ENCODE measurements around the gene CCDC32.
"Not testable (repeated sequence)": the region's sequence is repeated elsewhere in the genome, so short reads cannot be mapped to it uniquely, and the experiment has no call there.

The CCDC32 gene, protein sequence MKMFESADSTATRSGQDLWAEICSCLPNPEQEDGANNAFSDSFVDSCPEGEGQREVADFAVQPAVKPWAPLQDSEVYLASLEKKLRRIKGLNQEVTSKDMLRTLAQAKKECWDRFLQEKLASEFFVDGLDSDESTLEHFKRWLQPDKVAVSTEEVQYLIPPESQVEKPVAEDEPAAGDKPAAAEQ

DNA sequence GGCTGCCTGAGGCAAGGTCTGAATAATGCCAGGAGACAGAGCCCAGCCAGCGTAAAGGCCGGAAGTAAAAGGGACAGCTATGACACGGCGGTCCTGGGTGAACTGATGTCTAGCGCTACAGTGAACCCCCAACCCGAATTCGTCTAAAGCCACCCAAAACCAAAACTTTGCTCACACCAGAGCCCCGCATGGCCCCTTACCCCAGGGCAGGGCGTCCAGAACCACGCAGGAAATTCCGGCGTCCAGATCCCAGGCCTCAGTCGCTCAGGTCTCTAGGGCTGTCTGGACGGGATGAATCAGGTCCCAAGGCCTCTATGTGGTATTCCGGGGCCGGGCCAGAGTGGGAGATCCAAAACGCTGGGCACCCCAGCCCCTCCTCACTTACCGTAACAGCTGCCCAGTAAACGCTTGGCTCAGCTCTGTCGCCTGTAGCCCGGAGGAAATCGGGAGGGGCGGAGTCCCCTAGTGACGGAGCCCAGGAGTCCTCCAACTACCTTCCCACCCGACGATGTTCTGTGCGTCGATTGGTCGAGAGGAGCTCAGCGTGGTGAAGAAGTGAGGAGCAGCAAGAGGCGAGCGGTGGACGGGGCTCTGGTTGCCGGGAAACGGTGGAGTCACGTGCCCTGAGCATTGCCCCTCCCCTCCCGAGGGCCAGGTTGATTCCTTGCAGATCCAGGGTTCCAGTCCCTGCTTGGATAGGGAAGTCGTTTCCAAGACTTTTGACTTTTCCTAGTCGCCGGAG, at the start of gene CCDC32:
CCDC32 (minus strand) TSS at position 452 of the 742 bp plus-strand sequence. CDS start 2,027 bp downstream, outside the sequence.
- DNase-seq, result peak; percentile 91 to 92

DNA sequence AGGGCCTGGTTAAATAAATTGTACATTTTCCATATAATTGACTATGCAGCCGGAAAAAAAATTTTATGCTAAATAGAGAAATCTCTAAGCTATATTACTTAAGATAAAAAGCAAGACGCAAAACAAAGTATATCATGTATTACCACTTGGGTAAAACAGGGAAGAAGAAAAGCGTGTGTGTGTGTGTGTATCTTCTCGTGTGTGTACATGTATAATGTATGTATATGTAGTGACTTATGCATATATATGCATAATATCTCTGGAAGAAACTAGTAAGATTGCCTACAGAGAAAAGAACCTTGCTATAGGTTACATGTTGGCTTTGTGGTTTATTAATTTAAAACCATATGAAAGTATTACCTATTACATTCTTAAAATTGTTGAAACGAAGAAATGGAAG, 48.2 kb upstream of the CCDC32 start:
- no peak for DNase-seq

DNA sequence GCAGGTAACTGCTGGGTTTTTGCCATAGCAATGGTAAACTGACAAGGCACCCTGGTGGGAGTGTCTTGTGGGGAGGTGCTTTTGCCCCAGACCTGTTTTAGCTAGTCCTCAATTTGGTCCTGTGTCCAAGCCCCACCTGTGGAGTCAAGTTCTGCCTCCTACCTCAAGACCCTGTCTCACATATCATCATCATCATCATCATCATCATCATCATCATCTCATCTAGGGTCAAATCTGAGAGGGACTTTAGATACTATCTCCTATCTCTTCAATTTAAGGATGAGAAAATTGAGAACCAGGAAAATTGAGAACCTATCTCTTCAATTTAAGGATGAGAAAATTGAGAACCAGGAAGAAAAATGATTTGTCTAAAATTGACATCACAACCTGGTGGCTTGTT, 39.1 kb upstream of the CCDC32 start:
- no peak for DNase-seq

DNA sequence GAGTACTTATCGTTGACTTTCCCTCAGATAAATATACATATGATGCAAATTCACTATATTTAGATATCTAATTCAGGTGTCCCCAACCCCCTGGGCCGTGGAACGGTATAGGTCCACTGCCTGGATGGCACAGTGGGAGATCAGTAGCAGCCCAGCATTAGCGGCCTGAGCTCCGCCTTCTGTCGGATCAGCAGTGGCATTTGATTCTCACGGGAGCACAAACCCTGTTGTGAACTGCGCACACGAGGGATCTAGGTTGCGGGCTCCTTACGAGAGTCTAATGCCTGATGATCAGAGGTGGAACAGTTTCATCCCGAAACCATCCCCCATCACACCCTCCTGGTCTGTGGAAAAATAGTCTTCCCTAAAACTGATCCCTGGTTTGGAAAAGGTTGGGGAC, 36.1 kb upstream of the CCDC32 start:
- no peak for DNase-seq

DNA sequence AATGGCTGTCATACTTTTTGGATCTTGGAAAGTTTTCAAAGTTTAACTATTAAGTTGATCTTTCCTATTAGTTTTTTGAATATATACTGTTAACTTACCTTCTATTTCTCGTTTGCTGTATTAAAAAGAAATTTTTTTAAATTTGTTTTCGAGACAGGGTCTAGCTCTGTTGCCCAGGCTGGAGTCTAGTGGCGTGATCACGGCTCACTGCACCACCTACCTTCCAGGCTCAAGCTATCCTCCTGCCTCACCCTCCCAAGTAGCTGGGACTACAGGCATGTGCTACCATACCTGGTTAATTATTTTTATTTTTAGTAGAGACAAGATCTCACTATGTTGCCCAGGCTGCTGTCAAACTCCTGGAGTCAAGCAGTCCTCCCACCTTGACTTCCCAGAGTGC, 33.8 kb upstream of the CCDC32 start:
- no peak for DNase-seq

DNA sequence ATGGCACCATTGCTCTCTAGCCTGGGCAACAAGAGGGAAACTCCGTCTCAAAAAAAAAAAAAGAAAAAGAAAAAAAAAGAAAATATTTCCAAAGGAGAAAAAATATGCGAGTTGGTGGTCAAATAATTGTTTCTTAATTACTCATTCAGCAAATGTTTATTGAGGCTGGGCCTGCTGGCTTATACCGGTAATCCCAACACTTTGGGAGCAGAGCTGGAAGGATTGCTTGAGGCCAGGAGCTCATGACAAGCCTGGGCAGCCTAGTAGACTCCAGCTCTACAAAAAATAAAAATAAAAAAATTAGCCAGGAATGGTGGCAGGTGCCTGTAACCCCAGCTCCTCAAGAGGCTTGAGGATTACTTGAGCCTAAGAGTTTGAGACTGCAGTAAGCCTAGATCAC, 33.3 kb upstream of the CCDC32 start:
- DNase-seq, result no peak

DNA sequence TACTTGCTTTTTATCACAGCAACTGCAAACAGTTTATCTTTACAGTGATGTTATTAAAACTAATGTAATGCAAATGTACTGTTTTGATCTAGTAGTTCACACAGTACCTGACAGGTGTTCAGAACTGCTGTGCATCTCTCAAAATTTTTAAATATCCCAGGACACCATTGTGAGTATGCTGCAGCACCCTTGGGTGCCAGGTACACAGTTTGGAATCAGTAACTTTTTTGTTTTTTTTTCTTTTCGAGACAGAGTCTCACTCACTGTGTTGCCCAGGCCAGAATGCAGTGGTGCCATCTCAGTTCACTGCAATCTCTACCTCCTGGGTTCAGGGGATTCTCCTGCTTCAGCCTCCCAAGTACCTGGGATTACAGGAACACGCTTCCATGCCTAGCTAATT, 32.2 kb upstream of the CCDC32 start:
- DNase-seq, result no peak

DNA sequence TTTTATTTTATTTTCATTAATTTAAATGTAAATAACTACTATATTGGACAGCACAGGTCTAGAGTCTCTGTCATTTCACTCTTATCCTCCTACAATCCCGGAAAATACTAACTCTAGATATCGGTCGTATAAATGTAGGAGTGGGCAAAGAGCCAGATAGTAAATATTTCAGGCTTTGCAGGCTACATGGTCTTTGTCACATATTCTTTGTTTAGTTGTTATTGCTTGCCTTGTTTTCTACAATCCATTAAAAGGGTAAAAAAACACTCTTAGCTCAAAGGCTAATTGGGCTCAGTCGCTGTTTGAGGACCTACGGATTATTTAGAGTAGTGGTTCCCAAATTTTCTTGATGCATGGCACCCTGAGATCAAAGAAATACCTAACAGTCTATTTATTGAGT, 30.9 kb upstream of the CCDC32 start:
- DNase-seq, result no peak

DNA sequence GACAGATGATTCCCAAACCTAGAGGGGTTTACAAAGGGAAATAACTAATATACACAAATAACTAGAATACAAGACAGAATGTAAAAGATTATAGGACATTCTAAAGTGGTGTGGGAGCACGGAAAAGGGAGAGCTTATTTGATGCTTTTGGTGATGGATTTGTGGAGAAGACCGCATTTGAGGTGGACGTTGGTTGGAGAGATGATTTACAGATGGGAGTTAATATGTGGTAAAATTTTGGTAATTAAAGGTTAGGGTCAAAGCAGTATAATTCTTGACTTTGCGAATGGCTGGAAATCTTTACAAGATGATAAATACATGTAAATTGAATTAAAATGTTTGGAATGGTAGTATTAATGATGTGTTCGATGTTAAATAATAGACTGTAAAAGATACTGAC, 30.4 kb upstream of the CCDC32 start:
- DNase-seq, result no peak

DNA sequence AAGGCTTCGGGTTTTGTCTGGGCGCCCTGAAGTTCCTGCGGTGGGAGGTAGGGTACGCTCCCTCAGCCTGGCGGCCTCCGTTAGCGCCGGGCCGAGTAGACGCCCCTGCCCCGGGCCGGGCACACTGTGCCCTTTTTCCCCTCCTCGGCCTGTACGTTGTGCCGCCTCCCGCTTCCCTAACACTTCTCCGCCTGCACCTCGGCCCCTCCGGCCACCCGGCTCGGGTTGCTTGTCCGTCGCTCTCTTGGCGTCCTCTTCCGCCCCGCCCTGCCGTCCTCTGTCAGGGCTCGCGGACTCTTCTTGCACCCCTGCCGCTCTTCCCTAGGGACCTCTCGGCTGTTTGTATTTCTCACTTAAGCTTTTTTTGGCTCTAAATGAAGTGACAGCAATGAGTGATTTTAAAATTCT, 29.6 kb upstream of the CCDC32 start:
- no peak for DNase-seq

DNA sequence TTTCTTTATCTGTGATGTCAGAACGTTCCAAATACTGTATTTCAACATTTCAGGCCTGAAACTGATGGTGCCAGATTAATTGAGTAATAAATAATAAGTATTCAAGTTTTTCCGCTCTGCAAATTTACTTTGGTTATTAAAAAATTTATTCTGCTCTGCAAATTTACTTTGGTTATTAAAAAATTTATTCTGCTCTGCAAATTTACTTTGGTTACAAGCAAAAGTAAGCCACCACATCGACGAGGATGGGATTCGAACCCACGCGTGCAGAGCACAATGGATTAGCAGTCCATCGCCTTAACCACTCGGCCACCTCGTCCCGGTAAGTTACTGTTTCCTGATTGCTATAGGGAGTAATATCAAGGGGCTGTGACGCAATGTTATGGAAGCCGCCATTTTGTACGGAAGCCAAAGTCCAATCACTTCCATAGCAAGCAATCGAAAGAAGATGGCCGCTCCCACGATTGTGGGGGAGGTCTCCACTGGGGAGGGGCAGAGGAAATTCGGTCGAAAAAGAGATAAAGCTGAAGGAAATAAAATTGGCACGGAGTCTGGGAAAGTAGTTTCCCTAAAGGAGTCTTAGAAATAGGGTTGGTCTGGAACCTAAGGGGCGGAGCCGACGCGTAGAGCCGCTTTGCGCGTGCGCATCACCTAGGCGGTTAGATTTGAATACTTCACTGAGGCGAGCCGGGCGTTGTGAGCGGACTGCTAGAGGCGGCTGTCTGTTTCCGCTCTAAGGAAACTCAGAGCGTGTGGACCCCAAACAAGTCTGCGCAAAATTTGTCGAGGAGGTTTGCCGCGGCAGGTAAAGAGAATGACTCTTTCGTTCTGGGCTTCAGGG, 29.0 kb upstream of the CCDC32 start, which contains the start of gene KNL1:
KNL1 (plus strand) TSS at position 662 of the 841 bp plus-strand sequence. CDS start 8,683 bp downstream, outside the sequence.
- DNase-seq, result peak; percentile 79 to 82

DNA sequence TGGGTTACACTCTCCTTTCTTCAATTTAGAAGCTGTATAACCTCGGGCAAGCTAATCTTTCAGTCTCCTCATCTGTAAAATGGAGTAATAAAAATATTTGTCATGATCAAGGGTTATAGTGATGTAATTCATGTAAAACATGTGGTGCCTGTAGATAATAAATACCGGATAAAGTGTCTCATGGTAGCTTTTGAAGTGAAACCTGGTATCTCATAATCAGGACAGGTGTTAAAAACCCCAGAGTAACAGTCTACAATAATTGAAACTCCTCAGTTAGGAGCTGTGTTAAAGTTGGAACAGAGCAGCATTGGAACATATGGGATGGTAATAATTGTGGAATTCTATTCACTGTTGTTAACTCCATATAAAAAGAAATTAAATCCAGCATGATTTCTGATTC, 28.3 kb upstream of the CCDC32 start:
- no peak for DNase-seq

DNA sequence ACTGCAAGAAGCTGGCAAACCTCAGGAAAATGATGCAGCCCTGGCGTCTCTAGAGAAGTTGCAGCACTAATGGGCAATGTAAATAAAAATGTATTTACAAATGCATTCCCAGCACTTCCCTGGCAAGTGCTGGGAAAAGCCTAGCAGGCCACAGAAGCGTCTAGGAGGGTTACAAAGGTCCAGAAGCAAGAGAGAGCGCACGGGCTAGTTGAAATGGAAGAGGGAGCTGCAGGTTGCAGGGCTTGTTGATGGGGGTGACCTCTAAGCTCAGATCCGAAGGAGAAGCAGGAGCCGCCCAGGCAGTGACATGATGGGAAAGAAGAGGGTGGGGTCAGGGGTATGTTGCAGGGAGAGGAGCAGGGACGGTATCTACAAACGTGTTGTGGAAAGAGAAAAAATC, 26.5 kb upstream of the CCDC32 start:
- no peak for DNase-seq

DNA sequence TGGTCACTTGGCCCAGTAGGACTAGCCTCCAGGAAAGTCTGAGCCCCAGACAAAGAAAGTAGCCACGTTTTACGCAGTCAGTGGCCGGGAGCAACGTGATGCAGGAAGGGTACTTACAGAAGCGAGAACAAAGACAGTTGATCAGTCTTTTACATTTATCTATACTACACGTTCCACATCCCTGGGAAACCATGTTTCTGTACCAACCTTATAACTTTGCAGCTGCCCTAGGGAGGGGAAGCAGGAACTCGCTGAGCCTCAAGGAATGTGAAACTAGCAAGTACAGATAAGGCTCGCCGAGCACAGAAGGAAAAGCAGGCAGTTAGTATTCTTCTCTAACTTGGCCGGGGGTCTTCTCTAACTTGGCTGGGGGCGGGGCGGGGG, 25.8 kb upstream of the CCDC32 start:
- DNase-seq, result no peak

DNA sequence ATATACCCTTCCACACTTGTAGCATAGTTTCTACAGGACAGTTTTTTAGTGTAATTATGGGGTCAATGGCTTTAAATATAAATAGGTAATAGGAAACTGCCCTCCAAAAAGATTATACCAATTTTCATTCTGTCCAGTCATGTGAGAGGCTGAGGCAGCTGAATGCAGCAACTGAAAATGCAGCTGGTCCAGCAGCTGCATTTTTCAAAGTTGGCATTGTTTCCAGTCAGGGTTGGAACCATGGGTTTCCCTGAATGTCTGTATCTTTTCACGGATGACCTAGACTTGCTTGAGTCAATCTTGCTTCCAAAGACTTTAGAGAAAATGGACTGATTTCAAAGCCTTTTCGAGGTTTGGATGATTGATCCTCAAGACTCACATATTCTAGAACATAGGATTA, 19.3 kb upstream of the CCDC32 start:
- no peak for DNase-seq

DNA sequence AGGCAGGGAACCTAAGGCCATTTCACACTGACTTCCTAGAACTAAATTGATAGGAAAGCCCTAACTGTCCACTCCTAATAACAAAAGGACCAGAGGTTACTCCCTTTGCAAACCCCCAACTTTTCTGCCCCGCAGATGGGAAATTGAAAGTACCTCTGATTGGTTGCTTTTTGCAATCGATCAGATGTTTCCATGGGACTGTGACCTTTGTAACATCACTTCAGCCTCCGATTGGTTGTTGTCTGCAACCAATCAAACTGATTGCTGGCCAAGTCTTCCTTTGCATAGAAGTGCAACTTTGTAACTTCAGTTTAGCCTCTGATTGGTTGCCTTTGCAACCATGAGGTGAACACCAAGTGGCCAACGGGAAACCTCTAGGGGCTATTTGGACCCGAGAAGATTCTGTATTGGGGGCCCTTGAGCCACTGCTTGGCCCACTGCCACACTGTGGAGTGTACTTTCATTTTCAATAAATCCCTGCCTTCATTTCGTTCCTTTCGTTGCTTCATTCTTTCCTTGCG, 17.9 kb upstream of the CCDC32 start:
- DNase-seq, result no peak

DNA sequence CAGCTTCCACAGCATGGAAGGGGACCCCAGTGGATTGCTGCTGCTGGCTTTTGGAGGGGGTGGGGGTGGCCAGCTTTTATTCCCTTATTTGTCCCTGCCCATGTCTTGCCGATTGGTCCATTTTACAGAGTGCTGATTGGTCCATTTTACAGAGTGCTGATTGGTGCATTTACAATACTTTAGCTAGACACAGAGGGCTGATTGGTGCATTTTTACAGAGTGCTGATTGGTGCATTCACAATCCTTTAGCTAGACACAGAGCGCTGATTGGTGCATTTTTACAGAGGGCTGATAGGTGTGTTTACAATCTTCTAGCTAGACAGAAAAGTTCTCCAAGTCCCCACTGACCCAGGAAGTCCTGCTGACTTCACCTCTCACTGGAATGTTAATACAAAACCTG, 17.0 kb upstream of the CCDC32 start:
- DNase-seq, result not testable (repeated sequence)

DNA sequence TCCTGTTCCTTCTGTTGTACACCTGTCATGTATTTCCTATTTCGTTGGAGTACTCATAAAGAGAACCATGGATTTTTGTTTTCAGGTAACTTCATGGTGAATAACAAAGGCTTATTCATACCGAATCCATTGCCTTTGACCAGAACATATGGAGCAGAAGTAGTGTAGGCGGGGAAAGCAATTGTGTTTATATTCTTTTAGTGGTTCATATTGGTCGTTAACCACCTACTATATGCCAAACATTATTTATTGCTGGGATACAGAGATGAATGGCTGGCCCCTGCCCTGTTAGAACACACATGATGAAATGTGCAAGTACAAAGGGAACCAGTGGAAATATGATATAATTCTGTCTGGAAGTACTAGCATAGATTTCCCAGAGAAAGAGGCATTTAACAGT, 14.1 kb upstream of the CCDC32 start:
- DNase-seq, result no peak

DNA sequence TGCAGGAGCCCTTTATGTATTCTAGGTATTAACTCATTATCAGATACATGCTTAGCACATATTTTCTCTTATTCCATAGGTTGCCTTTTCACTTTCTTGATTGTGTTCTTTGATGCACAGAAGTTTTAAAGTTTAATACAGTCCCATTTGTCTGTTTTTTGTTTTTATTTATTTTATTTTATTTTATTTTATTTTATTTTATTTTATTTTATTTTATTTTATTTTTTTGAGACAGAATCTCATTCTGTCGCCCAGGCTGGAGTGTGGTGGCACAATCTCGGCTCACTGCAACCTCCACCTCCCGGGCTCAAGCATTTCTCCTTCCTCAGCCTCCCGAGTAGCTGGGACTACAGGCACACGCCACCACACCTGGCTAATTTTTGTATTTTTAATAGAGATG, 12.1 kb upstream of the CCDC32 start:
- not testable (repeated sequence) for DNase-seq

DNA sequence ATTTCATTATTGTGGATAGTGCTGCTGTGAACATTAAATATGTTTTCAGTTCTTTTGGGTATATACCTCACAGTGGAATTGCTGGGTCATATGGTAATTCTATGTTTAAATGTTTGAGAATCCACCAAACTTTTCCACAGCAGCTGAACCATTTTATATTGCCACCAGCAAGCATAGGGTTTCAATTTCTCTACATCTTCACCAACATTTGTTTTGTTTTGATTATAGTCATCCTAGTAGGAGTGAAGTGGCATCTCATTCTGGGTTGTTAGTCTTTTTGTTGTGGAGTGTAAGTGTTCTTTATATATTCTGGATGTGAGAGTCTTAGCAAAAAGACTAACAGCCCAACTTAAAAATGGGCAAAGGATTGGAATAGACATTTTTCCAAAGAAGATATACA, 10.3 kb upstream of the CCDC32 start:
- DNase-seq, result no peak

DNA sequence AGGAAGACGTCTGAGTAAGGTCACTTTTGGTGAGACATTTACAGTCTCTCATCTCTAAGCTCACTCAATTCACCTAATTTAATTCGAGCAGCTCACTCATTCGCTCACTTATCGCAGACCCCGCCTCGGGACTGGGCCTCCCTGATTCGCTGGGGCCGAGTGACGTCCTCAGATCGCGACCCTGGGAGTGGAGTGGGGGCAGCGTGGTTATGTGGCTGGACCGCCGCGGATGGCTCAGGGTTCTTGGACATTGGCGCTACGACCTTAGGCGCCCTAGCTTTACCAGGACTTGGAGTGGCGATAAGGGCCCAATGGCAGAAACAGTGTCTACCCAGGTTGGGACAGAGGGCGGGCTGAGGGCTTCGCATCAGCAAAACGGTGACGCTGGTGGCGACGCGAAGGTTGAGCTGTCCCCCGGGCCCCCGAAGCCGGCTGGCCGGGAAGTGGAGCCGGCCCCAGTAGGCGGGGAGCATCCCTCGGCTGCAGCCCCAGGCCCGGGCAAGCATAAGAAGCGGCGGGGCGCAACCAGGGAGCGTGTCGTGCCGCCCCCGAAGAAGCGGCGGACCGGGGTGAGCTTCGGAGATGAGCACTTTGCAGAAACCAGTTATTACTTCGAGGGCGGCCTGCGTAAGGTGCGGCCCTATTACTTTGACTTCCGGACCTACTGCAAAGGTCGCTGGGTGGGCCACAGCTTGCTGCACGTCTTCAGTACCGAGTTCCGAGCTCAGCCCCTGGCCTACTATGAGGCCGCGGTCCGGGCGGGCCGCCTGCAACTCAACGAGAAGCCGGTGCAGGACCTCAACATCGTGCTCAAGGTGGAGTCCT, 4.5 kb upstream of the CCDC32 start, which contains the start of gene RPUSD2:
RPUSD2 (plus strand) TSS at position 171 of the 825 bp plus-strand sequence; CDS start at position 210, 39 bp downstream.
- peak; percentile 89 to 91 for DNase-seq

DNA sequence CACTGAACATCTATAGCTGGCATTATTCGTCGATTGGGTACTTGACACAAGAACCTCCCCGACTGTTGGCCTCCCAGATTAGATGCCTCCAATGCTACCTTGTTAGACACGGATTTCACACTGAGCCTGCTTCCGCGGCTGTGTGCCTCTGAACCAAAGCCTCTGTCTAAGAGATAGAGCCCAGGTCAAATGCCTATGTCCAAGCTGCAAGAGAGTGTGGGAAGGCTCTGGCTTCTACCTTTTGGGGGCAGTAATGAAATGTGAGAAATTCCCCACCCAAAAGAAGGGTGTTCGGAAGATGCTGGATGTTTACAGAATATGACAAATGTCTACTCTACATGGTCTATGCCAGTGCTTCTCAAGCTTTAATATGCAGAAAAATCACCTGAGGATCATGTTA, 2.3 kb upstream of the CCDC32 start:
- no peak for DNase-seq

All from activated CD4-positive, alpha-beta T cell treated with anti-CD3 and anti-CD28 coated beads, Interleukin-2, amount 50 U/mL, for 4 hours (primary cell).